Esophagus muscularis mucosa (tissue), 4 donors: ENCODE results near the gene KCNJ10.

Source experiments
- CTCF ChIP-seq, 3 experiments: fragments of 200-600 bp in 2 of 3; fragments of 450-650 bp in 1 of 3; sonication (generic) in 2 of 3; IDR thresholded peaks; one replicate each; pipeline ENCODE4 v1.5.1; 2017 to 2019; ENCODE audit warnings: antibody characterized with exemption in 3 of 3, mild to moderate bottlenecking in 2 of 3, moderate library complexity in 1 of 3
- EP300 ChIP-seq: sonication (generic); formaldehyde crosslinking; IDR thresholded peaks from one replicate; pipeline ENCODE4 v1.6.1; 2017; ENCODE audit warnings: antibody characterized with exemption
- POLR2A ChIP-seq: fragments of 450-650 bp; IDR thresholded peaks from one replicate; pipeline ENCODE4 v1.6.1; 2017; ENCODE audit warnings: antibody characterized with exemption, moderate library complexity, mild to moderate bottlenecking, low read depth
- POLR2AphosphoS5 ChIP-seq, 2 donors: sonication (generic); formaldehyde crosslinking; IDR thresholded peaks; one replicate each; pipeline ENCODE4 v1.6.1; 2017; ENCODE audit warnings: antibody characterized with exemption in 2 of 2

DNA sequence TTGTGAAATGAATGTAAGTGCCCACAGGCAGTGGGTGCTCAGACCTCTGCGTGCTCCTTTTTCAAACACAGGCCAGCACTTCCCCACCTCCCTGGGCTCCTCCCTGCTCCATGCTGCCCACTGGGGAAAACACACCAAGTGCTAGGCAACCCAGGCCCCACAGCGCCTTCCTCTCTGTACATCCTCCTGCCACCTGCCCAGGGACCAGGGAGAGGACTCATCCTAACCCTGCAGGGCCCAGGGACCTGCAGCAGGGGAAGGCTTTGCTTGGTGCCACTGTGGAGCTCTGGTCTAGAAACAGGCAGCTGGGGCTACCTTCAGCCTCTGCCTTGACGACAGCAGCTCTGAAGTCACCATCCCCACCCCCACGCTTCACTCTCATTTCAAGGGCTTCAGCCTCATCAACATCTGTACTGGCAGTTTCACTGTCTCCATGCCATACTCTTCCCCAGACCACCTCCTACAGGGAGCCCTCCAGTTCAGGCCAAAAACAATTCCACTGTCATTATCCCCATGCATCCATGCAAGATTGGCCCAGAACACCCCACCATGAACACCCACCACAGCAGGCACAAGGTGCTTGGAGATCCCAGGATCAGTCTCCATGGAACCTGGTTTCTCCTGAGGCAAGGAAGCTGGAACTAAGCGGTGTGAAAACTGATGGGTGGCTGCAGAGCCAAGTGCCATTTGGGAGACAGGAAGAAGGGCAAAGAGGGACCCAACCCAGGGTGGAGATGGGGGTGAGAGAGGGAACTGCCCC, 27.4 kb upstream of the KCNJ10 start:
- TF ChIP-seq POLR2A (no peak), POLR2AphosphoS5 (IDR thresholded peaks at IDR 0.05) (no peak), CTCF (IDR thresholded peaks at IDR 0.05) (no peak), EP300 (no peak)
